ENCODE measurements around the gene RWDD3.

Gene RWDD3, protein sequence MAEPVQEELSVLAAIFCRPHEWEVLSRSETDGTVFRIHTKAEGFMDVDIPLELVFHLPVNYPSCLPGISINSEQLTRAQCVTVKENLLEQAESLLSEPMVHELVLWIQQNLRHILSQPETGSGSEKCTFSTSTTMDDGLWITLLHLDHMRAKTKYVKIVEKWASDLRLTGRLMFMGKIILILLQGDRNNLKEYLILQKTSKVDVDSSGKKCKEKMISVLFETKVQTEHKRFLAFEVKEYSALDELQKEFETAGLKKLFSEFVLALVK

GRCh38 chr1:95233737-95234500, at the start of gene RWDD3:
TSS of gene RWDD3 (plus strand) at chr1:95234210. CDS start at chr1:95234231, 21 bp downstream.
- DNase-seq: peak; percentile 82 to 94

GRCh38 chr1:95186149-95186548, 47.9 kb upstream of the RWDD3 start:
- no peak for DNase-seq

- DNase-seq: no peak
Measured at GRCh38 chr1:95193591-95193990, 40.4 kb upstream of the RWDD3 start.

- peak in 1 of 2 experiments; percentile 17 for DNase-seq
Measured at GRCh38 chr1:95195046-95195445, 39.0 kb upstream of the RWDD3 start.

DNA sequence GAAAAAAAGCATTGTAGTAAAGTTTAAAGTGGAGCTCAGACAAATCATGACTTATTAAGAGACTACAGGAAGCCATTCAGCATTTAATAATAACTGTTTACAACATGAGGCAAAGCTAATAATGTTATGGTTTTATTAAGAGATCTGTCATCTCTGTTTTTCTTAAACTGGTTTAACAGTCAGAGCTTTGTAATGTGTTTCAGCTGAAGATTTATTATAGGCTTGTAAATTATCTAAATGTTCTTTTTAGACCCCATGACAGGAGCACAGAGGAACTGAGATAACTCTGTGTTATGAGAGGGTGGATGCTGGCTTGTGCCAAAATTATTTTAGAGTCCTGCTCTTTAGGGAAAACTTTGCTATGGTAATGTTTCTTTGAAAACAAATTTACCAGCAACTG, 38.0 kb upstream of the RWDD3 start:
- DNase-seq: no peak

DNA sequence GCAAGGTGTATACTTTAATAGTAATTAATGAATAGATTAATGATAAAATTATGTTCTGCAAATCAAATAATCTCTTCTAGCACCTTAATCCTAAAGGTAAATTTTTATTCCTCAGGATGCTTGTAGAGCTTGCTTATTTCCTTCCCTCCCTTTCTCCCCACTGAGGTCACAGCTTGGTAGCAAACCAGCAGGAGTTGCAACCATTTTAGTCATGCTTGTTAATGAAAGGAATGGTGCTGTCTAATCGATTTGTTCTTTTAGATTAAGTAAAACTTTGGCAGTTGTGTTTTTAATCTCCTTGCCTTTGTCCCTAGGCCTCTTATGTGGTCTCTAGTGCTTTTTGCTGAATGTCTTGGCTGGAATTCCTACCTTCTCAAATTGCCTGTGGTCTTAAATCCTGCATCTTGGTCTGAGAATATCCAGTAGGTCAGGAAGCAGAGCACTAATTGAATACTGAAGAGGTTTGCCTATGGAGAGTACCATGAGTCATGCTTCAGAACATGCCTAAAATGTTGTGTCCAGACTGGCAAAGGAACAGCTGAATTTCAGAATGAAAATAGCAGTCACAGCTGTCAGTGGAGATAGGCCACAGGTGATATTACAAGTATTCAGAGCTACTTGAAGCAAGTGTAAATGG, 36.3 kb upstream of the RWDD3 start:
- DNase-seq: peak in 1 of 2 experiments; percentile 32

GRCh38 chr1:95201905-95202304, 32.1 kb upstream of the RWDD3 start:
- DNase-seq: no peak

DNA sequence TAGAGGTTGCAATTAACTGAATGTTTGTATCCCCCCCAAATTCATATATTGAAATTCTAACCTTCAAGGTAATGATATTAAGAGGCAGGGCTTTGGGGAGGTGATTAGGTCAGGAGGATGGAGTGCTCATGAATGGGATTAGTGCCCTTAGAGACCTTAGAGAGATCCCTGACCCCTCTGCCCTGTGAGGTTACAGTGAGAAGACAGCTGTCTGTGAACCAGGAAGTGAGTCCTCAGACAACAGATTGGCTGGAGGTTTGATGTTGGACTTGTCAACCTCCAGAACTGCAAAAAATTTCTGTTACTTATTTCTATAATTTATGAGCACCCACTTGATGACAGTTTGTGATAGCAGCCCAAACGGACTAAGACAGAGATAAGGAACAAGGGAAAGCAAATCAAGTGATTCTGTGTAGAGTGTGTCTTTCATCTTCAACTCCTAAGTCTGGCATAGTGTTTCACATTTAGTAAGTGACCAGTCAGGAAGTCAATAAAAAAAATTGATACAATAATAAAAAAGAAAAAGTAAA, 30.0 kb upstream of the RWDD3 start:
- DNase-seq: no peak

DNA sequence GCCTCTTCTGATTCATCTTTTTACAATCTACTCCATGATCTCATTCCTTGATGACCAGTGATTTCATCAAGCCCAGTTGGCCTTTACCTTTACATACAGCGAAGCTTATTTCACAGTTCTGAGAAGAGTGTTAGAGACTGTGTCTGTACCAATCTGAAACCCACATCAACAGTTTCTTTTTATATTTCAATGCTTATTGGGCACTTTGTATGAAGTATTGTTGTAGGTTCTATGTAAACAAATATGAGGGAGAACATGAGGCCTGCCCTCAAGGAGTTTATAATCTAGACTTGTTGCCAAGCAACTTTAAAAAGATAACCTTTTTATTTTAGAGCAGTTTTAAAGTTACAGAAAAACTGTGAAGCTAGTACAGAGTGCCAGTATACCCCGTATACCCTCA, 27.5 kb upstream of the RWDD3 start:
- no peak for DNase-seq

DNA sequence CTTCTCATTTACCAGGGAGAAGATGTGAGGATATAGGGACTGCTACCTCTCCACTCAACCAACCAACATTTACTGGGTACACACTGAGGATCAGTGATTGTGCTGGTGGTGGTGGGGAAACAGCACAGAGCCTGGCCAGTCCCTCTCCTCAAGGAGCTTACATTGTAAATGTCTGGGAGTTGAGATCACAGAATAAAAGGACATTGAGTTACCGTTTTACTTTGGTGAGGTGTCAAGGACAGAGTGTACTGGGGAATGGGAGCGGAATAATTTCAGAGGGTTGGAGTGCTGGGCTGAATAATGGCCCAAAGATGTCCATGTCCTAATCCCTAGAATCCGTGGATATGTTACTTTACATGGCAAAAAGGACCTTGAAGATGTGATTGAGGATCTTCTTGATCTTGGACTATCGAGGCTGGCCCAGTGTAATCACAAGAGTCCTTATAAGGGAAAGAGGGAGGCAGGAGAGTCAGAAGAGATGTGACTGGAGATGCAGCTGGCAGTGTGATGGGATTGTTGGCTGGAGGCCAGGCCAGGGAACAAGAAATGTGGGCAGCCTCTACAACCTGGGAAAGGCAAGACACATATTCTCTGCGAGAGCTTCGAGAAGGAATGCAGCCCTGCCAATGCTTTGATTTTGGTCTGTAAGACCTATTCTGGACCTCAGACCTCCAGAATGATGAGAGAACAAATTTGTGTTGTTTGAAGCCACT, 26.6 kb upstream of the RWDD3 start:
- DNase-seq: peak in 1 of 2 experiments; percentile 50

GRCh38 chr1:95208876-95209275, 25.1 kb upstream of the RWDD3 start:
- DNase-seq: no peak

DNA sequence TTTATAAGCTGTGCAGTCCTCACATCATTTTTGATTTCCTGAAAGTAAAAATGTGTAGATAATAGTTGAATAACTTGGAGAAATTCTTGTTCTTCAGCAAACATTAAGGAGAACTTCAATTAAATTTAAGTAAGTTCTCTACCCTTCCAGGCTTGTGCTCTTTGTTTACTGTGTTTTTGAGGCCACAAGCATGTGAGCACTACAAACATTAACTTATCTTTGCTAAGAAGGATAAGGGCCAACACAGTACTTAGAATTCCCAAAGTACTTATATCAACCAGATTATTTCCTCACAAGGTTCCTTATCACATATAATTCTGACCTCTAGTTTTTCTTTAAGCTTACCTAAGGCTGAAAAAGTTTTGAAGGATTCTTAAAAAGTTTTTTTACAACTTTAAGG, 24.7 kb upstream of the RWDD3 start:
- DNase-seq: no peak

DNA sequence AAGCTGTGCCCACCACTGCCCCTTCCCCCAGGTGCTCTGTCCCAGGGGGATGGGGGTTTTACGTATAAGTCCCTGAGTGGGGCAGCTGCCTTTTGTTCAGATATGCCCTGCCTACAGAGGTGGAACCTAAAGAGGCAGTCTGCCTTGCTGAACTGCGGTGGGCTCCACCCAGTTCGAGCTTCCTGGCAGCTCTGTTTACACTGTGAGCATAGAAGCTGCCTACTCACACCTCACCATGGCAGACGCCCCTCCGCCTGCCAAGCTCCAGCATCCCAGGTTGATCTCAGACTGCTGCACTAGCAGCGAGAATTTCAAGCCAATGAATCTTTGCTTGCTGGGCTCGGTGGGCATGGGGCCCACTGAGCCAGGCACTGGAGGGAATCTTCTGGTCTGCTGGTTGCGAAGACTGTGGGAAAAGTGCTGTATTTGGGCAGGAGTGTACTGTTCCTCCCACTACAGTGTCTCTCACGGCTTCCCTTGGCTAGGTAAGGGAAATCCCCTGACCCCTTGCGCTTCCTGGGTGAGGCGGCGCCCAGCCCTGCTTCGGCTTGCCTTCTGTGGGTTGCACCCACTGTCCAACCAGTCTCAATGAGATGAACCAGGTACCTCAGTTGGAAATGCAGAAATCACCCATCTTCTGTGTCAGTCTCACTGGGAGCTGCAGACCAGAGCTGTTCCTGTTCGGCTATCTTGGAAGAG, 17.6 kb upstream of the RWDD3 start:
- DNase-seq: no peak

- DNase-seq: no peak
Measured at GRCh38 chr1:95217371-95217770, 16.6 kb upstream of the RWDD3 start.

- DNase-seq: no peak
Measured at GRCh38 chr1:95219407-95219806, 14.6 kb upstream of the RWDD3 start.

DNA sequence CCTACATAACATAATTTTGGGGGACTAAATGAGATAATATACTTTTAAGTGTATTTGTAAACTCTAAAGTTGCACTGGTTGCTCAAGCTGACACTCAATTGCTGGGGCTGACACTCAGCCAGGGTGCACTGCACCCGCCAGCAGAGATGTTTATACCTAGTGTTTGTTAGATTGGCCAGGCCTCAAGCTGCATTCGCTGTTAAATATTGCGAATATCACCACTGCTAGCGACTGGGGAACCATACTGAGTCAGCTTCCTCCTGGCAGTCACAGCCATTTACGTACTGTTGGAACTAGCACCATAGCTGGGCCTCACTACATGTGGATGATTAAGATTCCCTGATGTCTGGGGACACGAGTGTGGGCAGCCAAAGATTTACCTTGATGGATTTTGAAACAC, 12.7 kb upstream of the RWDD3 start:
- no peak for DNase-seq

DNA sequence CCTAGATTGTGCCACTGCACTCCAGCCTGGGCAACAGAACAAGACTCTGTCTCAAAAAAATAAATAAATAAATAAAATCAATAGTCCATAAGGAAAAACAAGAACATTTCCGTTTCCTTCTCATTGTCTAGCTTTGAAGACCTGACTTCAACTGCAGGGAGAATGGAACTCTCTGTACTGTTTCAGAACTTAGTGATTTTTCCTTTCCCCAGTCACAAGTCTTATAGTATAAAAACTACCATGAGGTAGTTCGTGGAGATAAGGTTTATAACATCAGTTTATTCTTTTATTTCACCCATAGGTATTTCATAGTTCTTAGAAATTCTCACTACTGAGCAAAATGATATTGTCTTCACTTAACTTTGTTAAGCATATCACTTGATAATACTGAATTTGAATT, 11.4 kb upstream of the RWDD3 start:
- DNase-seq: no peak

DNA sequence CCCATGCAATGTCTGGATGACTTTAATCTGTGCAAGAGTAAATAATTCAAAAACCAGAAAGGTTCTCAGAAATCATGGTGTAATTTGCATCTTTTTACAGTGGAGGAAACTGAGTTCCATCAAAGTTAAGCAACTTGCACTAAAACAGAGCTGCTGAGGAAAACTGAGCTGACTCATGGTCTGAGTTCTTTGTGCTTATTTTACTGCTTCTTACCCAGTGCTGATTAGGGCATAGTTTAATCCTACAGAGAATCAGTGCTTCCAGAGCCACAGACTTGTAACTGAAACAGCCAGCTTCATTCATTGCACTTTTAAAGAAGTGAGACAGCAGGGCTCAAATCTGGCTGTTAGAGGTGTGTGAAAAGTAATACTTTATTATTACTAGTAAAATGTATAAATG, 10.9 kb upstream of the RWDD3 start:
- DNase-seq: no peak

DNA sequence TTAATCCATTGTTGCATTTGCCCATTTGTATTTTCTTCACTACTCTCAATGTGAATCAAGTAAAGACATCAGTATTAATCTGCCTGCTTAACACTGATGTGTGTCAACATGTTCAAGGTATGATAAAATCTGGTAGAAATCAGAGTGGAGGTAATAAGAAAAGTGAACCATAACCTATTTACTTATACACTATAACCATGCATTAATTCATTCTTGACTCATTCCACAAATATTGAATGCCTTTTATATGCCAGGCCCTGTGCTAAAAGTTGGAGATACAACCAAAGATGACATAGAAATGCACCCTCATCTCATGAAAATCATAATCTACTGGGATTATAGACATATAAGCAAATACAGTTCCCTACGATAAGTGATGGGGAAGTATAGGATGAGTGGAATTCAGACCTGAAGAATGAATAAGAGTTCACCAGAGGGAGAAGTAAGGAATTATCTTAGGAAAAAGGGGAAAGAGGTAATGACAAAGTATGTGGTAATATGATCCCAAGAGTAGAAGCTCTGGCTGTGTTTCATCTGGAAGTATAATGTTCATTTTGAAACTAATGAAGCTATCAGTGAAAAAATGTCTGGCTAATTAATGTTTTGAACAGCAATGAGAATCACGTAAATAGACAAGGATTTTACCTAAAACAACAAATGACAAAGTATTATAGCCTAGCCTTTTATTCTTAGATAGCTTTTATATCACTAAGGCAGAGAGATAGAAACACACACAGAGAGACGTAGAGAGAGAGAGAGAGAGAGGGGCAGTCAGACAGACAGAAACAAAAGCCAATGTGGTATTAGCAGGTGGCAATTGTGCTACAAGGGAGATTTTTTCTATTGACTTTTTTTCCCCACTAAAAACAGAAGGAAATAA, 7.0 kb upstream of the RWDD3 start:
- DNase-seq: no peak

- peak in 1 of 2 experiments; percentile 80 for DNase-seq
Measured at GRCh38 chr1:95229037-95229436, 5.0 kb upstream of the RWDD3 start.

DNA sequence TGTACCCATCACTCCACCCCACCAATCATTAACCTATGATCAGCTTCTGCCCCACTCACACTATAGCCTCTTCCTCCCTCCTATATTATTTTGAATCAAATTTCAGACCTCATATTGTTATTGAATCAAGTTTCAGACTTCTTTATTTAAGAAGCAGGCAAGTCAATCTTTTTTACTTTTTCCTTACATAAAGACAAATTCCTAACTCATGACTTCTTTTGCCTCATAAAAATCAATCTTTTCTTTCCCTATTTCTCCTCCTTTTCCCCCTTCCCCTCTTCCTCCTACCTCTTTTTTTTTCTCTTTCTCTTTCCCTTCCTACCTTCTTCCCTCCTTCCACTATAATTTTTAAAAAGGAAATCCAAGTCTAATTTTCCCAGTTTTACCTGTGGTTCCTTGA, 4.3 kb upstream of the RWDD3 start:
- no peak for DNase-seq
